ENCODE results near the gene NCK2.

The NCK2 gene

DNA sequence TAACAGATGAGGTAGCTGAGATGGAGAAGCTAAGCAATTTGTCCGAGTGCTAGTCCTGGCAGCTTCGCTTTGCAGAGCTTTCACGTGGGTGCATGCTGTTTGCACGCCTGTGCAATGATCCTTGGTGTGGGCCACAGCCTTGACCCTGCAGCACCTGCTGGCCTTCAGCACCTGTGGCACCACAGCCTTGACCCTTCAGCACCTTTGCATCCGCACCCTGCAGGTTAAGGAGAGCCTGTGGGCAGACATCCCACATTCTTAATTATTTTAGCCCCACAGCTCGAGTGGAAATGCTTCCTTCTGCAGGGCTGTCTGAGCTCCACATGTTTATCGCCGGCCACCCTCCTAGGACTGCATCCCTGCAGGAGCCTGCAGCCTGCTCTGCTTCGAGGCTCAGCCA, 19.3 kb downstream of the NCK2 start:
- Histone ChIP-seq H3K27ac (no peak overlapping the region), H3K27me3 (replicated peaks) (no peaks in the 10 kb centered on the region), H3K36me3 (replicated peaks) (no peaks in the 10 kb centered on the region), H3K4me3 (ENCODE audit: low read depth, low read length) (no peak overlapping the region)
- TF ChIP-seq, protein P1, sequence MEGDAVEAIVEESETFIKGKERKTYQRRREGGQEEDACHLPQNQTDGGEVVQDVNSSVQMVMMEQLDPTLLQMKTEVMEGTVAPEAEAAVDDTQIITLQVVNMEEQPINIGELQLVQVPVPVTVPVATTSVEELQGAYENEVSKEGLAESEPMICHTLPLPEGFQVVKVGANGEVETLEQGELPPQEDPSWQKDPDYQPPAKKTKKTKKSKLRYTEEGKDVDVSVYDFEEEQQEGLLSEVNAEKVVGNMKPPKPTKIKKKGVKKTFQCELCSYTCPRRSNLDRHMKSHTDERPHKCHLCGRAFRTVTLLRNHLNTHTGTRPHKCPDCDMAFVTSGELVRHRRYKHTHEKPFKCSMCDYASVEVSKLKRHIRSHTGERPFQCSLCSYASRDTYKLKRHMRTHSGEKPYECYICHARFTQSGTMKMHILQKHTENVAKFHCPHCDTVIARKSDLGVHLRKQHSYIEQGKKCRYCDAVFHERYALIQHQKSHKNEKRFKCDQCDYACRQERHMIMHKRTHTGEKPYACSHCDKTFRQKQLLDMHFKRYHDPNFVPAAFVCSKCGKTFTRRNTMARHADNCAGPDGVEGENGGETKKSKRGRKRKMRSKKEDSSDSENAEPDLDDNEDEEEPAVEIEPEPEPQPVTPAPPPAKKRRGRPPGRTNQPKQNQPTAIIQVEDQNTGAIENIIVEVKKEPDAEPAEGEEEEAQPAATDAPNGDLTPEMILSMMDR (IDR thresholded peaks at IDR 0.05; ENCODE audit: low read depth, low read length, missing control alignments) = no peak
- no peak for DNase-seq
- in situ Hi-C loops (cut with HindIII; ENCODE audit: low pct_ligation_motif_present, low sequenced_read_pairs) = no loop called here

DNA sequence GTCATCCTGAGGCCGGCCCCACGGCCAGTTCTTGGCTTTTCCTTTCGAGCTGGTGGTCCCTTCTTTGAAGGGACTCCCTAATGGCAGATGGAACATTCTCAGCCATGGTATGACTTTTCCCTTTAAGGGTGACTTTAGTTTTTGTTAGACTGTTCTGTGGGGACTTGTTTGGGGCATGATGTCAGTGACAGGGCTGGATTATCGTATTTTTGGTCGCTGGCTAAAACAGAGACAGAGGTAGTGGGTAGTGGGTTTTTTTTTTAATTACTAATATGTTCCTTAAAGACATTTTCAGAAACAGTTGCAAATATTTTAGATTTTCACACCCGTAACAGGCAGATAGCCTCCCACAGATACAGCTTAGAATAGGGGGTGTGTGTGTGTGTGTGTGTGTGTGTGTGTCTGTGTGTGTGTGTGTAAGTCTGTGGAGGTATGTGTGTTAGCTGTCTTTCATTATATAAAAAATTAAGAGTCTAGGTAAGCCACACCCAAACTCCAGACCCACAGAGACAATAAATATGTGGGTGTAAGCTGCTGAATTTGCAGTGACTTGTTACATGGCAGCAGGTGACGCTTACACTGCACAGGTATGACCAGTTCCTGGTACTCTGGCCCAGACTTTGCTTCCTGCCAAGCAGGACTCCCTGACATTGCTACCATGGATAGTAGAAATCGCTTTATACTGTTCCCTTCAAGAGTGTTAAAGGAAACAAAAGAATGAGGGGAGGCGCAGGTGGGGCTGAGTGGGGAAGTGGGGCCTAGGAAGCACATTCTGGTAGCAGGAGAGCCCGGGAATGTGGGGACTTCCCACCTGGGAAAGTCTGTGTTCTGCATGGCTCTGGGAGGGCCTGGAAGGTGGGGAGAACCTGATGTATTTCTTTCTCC, 20.9 kb downstream of the NCK2 start:
- no peak overlapping the region for H3K4me3 ChIP-seq (ENCODE audit: low read depth, low read length)
- no peaks in the 10 kb centered on the region for H3K27me3 ChIP-seq (replicated peaks)
- TF ChIP-seq, protein P1 (IDR thresholded peaks at IDR 0.05; ENCODE audit: low read depth, low read length, missing control alignments) = no peak
- H3K36me3 ChIP-seq (replicated peaks) = no peaks in the 10 kb centered on the region
- H3K27ac ChIP-seq = no peak overlapping the region
- no peak for DNase-seq
- in situ Hi-C loops (cut with HindIII; ENCODE audit: low pct_ligation_motif_present, low sequenced_read_pairs) = no loop called here

DNA sequence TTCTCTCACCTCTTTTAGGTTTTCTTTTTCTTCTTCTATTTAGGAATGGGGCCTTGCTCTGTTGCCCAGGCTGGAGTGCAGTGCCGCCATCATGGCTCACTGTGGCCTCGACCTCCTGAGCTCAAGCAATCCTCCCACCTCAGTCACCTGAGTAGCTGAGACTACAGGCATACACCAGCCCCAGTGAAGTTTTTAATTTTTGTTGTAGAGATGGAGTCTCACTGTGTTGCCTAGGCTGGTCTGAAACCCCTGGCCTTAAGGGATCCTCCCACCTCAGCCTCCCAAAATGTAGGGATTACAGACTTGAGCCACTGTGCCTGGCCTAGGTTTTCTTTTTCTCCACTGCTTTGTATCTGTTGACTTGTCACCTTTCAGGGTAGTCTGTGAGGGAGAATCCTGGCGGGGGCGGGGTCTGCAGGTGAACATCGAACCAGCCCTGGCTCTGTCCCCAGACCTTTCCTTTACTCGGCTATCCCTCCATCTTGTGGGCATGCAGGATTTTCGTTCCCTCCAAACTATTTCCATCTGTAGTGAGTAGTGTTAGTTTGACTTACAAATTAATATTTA, 21.7 kb downstream of the NCK2 start:
- H3K4me3 ChIP-seq (ENCODE audit: low read depth, low read length) = no peak overlapping the region
- TF ChIP-seq, protein P1 (IDR thresholded peaks at IDR 0.05; ENCODE audit: low read depth, low read length, missing control alignments) = no peak
- H3K27ac ChIP-seq = no peak overlapping the region
- DNase-seq = no peak
- no peaks in the 10 kb centered on the region for H3K27me3 ChIP-seq (replicated peaks)
- no peaks in the 10 kb centered on the region for H3K36me3 ChIP-seq (replicated peaks)
- in situ Hi-C loops (cut with HindIII; ENCODE audit: low pct_ligation_motif_present, low sequenced_read_pairs) = no loop called here

DNA sequence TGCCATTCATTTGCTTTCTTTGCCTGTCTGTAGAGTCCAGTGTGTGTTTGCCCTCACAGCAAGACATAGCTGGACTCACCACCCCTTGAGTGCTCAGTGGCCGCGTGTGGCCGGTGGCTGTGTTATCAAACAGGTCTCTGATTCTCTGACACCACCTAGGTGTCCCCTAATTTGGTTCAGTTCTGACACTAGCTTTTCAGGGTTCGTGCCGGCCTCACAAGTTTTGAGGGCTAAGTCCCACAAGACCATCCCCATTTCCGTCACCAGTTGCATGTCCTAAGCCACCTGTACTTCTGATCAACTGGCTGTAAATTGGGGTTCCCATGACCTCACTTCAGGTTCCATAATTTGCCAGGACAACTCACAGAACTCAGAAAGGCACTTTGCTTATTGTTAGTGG, 23.5 kb downstream of the NCK2 start:
- Histone ChIP-seq H3K27ac (no peak overlapping the region), H3K27me3 (replicated peaks) (no peaks in the 10 kb centered on the region), H3K36me3 (replicated peaks) (no peaks in the 10 kb centered on the region), H3K4me3 (ENCODE audit: low read depth, low read length) (no peak overlapping the region)
- TF ChIP-seq, protein P1 (IDR thresholded peaks at IDR 0.05; ENCODE audit: low read depth, low read length, missing control alignments) = no peak
- in situ Hi-C loops (cut with HindIII; ENCODE audit: low pct_ligation_motif_present, low sequenced_read_pairs) = no loop called here
- no peak for DNase-seq

DNA sequence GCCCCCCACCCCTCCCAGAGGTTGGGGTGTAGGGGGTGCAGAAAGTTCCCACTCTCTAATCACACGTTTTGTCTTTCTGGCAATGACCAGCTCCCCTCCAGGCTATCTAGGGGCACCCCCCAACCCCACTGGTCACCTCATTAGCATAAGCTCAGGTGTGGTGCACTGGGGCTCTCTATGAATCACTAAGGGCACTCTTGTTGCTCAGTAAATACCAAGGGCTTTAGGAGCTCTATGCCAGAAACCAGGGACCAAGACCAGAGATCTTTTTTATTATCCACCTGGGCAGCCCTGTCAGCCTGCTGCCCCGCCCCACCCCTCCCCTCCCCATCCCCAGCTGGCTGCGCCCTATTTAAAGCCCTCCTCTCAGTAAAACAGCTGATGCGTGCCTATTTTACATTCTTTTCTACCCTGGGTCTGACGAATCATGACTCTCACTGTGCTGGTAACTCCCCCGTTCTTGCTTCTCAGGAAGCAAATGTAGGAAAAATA, 24.3 kb downstream of the NCK2 start:
- peak overlapping the region; percentile 70 for H3K27ac ChIP-seq
- in situ Hi-C loops (cut with HindIII; ENCODE audit: low pct_ligation_motif_present, low sequenced_read_pairs) = no loop called here
- no peaks in the 10 kb centered on the region for H3K27me3 ChIP-seq (replicated peaks)
- TF ChIP-seq, protein P1 (IDR thresholded peaks at IDR 0.05; ENCODE audit: low read depth, low read length, missing control alignments) = no peak
- peak; percentile 41 for DNase-seq
- H3K36me3 ChIP-seq (replicated peaks) = no peaks in the 10 kb centered on the region
- no peak overlapping the region for H3K4me3 ChIP-seq (ENCODE audit: low read depth, low read length)

All from brain microvascular endothelial cell (primary cell).